HG02973 (cell line): ENCODE measurements around the gene IFNAR1.
A peak's percentile ranks its signal among the peaks of the same experiment; 100 is the strongest.

Experiments
- ATAC-seq: cut with Tn5 transposase; IDR thresholded peaks from one replicate; pipeline ENCODE4 v1.9.1; 2021; ENCODE audit warnings: moderate library complexity; ENCODE audit not compliant: unreplicated experiment

Gene IFNAR1

DNA sequence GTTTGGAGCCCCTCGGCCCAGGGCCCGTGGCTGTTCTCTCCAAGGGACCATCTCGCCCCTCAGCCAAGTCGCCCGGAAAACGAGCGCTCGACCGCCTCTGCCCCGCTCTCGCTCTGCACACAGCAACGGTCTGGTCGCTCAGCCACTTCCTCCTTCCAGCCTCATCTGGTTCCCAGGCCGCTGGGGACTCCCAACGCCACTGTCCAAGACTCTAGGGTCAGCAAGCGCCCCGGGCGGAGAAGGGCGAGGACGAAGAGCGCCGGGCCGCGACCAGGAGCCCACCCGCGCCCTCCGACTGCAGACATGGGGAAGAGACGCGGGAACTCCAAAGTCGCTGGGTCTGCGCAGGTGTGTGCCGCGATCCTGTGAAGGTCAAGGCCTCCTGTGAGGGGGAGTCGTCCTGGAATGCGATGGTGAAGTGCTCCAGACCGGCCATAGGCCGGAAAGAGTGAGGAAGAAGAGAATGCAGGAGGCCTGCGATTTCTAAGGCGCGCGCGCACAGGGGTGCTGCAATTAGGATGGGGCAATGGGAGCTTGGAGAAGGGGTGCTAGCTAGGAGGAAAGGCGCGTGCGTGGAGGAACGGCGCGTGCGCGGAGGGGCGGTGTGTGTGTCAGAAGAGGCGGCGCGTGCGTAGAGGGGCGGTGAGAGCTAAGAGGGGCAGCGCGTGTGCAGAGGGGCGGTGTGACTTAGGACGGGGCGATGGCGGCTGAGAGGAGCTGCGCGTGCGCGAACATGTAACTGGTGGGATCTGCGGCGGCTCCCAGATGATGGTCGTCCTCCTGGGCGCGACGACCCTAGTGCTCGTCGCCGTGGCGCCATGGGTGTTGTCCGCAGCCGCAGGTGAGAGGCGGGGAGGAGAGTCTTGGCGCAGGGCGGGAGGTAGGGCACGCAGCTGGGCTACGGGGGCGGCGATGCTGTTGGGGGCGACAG, at the start of gene IFNAR1:
Gene IFNAR1 (plus strand): TSS at position 680 of the 931 bp plus-strand sequence. CDS start 86 bp downstream, at position 766.
- ATAC-seq, result peak; percentile 80

- no peak for ATAC-seq
Observed at GRCh38 chr21:33278721-33279120, 46.0 kb upstream of the IFNAR1 start.

DNA sequence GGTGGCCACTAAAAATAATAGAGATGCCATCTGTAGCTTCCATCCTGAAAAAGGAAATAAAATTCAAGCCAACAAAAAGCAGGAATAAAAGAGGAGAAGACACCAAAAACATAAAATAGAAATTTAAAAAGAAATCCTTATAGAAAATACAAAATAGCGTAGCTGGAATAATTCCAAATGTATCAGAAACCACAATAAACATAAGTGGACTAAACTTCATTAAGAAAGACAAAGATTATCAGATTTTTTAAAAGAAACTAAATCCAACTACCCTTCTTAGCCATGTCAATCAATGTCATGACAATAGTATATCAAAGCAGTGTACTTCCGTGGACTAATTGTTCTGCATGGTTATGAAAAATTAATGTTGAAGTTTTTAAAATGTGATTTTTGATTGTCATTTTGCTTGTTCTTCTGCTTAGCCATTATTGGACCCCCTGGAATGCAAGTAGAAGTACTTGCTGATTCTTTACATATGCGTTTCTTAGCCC, 45.4 kb upstream of the IFNAR1 start:
- no peak for ATAC-seq

DNA sequence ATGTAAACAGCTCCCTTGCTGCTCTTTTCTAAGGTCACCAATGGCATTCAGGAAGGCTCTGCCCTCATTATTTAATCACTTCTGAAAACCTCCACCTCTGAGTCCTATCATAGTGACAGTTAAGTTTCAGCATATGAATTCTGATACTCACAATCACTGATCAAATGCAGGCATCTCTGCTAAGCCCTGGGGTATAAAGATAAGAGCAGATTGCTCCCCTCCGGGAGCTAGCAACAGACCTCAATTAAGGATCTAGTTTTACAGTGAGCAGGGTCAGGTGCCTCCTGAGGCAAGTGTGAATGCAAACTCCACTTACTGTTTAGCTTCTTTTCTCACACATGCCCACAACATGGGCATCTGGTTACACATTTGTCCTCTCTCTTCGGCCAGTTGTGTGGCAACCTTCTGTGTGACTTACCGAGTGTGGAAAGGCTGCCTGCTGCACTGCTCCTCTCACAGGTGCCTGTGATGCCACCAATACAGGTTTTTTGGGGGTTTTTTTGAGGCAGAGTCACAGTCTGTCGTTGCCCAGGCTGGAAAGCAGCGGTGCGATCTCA, 43.6 kb upstream of the IFNAR1 start:
- ATAC-seq, result no peak

GRCh38 chr21:33283203-33283602, 41.6 kb upstream of the IFNAR1 start:
- ATAC-seq, result no peak

DNA sequence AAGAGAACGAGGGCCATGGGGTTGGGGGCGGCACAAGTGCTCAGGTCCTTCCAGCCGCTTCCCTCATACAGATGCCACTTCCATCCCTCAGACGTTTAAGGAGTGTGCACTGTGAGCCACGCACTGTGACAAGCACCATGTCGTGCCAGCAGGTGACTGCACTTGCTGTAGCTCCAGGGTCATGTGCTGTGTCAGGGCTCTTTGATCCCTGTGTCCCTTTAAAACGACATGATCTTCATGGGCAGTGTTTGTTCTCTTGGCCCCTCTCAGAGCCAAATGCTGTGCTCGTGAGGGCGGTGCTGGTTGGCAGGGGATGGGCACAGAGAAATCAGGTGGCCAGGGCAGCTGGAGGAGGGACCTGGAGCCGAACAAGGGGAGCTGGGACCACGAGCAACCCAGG, 38.7 kb upstream of the IFNAR1 start:
- ATAC-seq, result no peak

GRCh38 chr21:33286600-33287456, 37.9 kb upstream of the IFNAR1 start:
- ATAC-seq, result no peak

GRCh38 chr21:33289199-33289819, 35.5 kb upstream of the IFNAR1 start:
- no peak for ATAC-seq

DNA sequence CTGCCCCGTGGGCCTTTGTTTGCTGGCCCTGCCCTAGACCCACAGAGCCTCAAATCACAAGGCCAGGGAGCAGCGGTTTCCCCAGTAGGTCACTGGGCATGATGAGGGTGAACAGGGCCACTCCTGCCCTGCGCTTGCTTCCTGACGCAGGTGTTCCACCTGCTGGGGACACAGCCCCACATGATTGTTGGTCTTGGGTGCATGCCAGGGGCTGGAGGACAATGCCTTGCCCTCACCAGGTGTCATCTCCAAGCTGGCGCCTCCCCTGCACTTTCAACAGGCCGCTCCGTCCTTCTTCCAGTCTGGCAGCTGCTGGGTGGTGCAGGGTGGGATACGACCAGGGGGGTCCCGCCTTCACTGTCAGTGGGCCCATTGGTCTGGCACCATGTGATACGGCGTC, 34.3 kb upstream of the IFNAR1 start:
- ATAC-seq, result no peak

GRCh38 chr21:33291686-33292085, 33.1 kb upstream of the IFNAR1 start:
- ATAC-seq, result no peak

GRCh38 chr21:33292724-33293123, 32.0 kb upstream of the IFNAR1 start:
- no peak for ATAC-seq

DNA sequence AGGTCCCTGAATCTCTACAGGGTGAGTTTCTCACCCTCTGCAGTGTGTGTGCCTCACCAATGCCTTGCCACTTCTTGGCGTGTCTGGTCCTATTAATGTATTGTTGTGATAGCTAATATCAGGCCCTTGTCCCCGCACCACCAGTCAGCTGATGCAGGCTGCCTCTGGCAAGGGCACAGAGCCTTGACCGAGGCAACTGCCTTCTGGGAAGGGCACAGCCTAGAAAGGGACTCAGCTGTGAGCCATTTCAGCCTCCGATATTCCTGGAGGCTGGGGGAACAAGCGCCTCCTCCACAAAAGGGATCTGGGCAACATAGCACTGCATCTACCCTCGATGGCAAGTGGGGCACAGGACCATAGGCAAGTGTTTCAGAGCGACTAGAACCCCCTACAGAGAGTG, 31.6 kb upstream of the IFNAR1 start:
- no peak for ATAC-seq

DNA sequence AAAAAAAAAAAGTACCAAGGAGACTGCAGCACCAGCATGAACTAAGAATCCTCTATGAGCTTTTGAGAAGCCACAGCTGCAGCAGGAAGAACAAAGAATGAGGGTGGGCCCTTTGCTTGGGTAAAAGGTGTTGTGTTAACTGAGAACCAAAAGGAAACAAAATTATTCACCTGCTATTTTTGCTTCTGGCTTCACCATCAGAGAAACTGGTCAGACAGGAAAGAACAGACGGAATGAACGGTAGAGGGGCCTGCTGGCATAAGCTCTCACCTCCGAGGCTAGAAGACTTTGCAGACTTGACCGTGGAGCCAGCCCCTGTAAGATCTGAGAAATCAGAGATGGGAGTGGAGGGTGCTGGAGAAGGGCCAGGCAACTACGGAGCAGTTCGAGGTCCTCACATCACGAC, 31.0 kb upstream of the IFNAR1 start:
- no peak for ATAC-seq

DNA sequence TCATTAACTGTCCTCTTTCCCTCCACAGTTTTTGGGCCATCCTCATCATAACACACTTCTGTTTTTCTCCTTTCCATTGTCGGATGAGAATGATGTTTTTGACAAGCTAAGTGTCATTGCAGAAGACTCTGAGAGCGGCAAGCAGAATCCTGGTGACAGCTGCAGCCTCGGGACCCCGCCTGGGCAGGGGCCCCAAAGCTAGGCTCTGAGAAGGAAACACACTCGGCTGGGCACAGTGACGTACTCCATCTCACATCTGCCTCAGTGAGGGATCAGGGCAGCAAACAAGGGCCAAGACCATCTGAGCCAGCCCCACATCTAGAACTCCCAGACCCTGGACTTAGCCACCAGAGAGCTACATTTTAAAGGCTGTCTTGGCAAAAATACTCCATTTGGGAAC, 28.6 kb upstream of the IFNAR1 start:
- ATAC-seq, result no peak

GRCh38 chr21:33299181-33299752, 25.5 kb upstream of the IFNAR1 start:
- ATAC-seq, result peak; percentile 75

DNA sequence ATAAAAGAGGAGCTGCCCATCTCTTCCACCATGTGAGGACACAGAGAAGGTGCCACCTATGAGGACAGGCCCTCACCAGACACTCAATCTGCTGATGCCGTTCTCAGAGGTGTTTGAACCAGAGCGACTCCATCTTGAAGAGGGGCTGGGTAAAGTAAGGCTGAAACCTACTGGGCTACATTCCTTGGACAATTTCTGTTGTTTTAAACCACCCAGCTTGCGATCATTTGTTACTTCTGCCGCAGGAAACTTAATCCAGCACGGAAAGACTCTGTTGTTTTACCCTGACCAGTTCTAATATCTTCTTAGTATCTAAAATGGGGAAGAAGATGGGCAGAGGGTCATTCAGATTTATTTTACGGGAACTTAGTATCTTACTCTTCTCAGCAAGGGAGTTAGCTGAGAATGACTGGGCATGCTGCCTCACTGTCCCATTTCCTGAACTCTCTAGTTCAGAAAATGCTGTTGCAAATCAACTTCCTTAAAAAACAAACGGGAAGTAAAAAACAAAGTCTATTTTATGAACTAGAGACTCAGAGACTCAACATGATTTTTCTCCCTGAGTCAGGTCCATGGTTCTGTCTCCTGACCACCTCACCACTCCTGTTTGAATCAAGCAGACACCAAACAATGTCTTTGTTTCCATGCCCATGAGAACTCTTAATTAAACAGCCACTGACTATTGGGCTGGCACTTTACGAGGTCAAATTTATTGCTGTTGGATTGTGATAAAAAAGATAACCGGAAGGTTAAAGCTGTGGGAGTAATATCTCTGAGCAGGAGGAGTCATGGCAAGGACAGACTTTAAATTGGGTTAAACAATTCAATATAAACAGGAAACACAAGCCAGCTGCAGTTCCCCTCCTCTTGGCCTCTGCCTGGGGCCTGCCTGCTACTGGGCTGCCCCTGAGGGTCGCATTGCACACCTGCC, 23.8 kb upstream of the IFNAR1 start:
- no peak for ATAC-seq

GRCh38 chr21:33301632-33302002, 23.2 kb upstream of the IFNAR1 start:
- ATAC-seq, result no peak

- no peak for ATAC-seq
Observed at GRCh38 chr21:33302055-33302454, 22.7 kb upstream of the IFNAR1 start.

DNA sequence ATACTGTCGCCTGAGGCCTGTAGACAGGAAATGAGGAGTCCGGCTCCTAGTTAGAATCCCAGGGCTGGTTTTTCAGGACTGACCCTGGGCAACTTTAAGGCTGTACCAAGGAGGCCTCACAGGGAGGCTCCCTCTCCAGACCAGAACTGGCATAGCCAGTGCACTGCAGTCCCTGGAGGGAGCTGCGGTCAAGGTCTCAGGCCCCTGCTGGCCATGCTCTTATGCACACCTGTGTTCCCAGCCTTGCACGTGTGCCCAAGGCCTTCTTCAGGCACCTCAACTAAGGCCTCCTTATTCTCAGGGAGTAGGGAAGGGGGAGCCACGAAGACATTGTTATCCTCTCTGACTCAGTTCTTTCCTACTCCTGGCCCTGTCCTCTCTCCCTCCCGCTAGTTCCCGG, 22.0 kb upstream of the IFNAR1 start:
- no peak for ATAC-seq

GRCh38 chr21:33305344-33305671, 19.5 kb upstream of the IFNAR1 start:
- no peak for ATAC-seq
